AG09309 (cell line): ENCODE measurements around the gene PRSS36.

ENCODE experiments used
- DNase-seq: peaks from one replicate; pipeline ENCODE4 v3.0.0-alpha.2; 2010; ENCODE audit warnings: low read depth
- H3K4me3 ChIP-seq: 2 replicates; pipeline ENCODE4 v1.5.1; 2011; ENCODE audit warnings: mild to moderate bottlenecking, low read depth, low read length, moderate library complexity; ENCODE audit not compliant: control insufficient read depth
- TF ChIP-seq, protein P1 (sequence below): IDR thresholded peaks from 2 replicates; pipeline ENCODE4 v1.5.1; 2011; ENCODE audit warnings: mild to moderate bottlenecking, low read depth, low read length, inconsistent platforms; ENCODE audit not compliant: insufficient read depth, control insufficient read depth; ENCODE audit errors: missing control alignments

Gene PRSS36

DNA sequence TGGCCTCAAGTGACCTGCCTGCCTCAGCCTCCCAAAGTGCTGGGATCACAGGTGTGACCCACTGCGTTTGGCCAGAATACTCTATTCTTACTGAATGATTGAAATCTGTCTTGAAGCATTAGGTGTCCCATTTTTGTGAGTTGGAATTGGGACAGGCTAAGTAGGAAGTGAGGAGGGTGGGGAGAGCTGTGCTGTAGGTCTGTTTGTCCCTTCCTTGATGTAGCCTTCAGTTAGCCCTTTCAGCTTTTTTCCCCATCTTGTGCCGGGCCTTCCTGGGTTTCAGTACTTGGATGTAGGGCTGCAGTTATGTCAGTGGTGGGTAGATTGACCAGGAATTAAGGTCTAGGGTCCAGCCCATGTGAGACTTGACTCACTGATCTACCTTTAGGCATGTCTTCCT lies 44.0 kb upstream of the PRSS36 start:
- no peak overlapping the region for H3K4me3 ChIP-seq
- no peak for DNase-seq
- TF ChIP-seq, protein P1, sequence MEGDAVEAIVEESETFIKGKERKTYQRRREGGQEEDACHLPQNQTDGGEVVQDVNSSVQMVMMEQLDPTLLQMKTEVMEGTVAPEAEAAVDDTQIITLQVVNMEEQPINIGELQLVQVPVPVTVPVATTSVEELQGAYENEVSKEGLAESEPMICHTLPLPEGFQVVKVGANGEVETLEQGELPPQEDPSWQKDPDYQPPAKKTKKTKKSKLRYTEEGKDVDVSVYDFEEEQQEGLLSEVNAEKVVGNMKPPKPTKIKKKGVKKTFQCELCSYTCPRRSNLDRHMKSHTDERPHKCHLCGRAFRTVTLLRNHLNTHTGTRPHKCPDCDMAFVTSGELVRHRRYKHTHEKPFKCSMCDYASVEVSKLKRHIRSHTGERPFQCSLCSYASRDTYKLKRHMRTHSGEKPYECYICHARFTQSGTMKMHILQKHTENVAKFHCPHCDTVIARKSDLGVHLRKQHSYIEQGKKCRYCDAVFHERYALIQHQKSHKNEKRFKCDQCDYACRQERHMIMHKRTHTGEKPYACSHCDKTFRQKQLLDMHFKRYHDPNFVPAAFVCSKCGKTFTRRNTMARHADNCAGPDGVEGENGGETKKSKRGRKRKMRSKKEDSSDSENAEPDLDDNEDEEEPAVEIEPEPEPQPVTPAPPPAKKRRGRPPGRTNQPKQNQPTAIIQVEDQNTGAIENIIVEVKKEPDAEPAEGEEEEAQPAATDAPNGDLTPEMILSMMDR, result no peak

DNA sequence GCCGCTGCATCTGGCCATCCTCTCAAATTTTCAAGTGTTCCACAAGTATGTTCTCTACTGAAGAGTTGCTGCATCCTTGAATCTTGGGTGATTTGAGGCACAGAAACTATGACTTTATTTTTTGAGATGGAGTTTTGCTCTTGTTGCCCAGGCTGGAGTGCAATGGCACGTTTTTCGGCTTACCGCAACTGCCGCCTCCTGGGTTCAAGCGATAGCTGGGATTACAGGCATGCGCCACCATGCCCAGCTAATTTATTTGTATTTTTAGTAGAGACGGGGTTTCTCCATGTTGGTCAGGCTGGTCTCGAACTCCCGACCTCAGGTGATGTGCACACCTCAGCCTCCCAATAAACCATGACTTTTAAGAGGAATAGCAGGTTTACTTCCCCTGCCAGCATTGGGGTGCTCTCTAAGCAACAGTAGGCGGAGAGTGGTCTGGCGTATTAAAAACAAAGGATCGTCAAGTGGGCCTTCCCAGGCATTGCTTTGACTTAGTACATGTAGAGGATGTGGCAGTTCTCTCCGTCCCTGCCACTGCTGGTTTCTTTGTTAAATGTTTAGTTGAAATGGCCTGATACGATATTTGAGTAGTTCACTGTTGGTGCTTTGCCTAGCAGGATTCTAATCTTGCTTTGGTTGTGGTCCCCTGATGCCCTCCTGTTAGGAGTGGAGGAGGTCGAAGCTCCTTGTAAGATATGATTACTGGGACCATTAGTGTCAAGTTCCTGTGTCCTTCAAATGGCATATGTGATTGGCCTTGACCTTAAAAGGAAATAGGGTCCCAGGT lies 43.2 kb upstream of the PRSS36 start:
- no peak for DNase-seq
- H3K4me3 ChIP-seq, result no peak overlapping the region
- TF ChIP-seq, protein P1, result no peak

DNA sequence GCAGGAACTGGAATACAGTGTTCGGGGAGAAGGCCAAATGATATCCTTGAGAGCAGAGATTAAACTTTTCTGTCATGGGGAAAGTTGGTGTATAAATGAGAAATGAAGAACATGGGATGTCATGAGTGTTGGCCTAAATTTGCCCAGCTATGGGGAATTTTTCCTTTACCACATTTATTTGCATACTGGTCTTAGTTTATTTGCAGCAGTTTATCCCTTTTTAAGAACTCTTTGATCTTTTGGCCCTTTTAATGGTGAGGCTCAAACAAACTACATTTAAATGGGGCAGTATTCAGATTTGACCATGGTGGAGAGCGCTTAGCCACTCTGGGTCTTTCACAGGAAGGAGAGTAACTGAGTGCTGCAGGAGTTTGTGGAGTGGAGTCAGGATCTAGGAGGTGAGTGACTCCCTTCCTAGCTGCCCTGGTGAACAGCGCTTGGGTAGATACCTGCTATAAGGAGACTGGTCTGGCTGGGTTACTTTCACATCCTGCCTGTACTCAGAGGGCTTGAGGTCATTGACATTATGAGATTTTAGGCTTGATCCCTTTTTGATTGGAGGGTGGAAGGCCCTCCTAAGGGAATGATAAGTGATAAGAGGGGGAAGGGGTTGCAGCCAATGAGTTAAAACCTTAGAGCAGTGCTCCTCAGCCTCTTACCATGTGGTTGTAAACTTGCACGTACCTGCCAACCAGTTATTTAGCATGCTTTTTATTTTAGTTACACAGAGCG lies 42.0 kb upstream of the PRSS36 start:
- TF ChIP-seq, protein P1, result no peak
- DNase-seq, result no peak

DNA sequence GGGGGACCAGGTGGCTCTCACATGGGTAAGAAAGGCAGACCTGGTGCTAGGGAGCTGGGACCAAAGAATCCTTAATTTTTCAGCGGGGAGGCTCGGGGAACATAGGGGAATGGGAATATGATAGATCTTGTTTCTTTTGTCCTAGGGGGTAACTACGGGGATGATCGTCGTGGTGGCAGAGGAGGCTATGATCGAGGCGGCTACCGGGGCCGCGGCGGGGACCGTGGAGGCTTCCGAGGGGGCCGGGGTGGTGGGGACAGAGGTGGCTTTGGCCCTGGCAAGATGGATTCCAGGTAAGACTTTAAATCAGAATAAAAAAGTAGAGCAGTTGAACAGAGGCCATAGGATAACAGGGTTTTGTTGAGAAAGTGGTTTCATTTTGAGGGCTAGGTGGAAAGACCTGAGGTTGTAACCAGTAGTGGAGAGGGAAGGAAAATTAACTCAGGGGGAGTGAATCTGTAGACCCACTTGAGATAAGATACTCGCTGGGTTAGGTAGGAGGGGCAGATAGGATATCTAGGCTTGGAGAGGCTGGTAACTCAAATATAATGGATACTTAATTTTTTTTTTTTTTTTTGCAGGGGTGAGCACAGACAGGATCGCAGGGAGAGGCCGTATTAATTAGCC lies 41.1 kb upstream of the PRSS36 start:
- TF ChIP-seq, protein P1, result no peak
- no peak for DNase-seq
- H3K4me3 ChIP-seq, result no peak overlapping the region

More for the DNA sequence above, 42.0 kb upstream of the PRSS36 start:
- no peak overlapping the region for H3K4me3 ChIP-seq

DNA sequence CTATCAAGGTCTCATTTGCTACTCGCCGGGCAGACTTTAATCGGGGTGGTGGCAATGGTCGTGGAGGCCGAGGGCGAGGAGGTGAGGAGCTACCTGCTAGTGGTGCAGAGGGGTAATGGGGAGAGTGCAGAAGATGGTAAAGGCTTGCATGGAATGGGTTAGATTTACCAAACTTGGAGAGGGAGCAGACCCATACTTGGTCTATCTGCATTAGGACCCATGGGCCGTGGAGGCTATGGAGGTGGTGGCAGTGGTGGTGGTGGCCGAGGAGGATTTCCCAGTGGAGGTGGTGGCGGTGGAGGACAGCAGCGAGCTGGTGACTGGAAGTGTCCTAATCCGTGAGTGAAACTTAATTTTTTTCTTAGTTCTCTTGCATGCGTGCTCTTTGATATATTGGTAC lies 40.2 kb upstream of the PRSS36 start:
- H3K4me3 ChIP-seq, result no peak overlapping the region
- TF ChIP-seq, protein P1, result no peak
- DNase-seq, result no peak

DNA sequence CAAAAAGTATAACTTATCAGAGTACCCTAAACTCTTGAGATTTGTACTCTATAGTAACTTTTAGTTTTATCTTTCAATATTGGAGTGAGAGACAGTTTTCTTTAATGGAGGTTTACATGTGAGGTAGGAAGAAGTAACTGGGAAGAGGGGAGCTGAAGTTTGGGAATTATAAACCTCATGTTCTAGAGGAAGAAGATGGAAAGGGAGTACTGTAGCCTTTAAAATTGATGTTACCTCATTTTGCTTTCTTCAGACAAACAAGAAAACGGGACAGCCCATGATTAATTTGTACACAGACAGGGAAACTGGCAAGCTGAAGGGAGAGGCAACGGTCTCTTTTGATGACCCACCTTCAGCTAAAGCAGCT lies 39.5 kb upstream of the PRSS36 start:
- no peak for DNase-seq

More for the DNA sequence above, 39.5 kb upstream of the PRSS36 start:
- TF ChIP-seq, protein P1, result no peak
- no peak overlapping the region for H3K4me3 ChIP-seq
